Measurements from ENCODE around the gene ASPSCR1. TPM values are rescaled to one million over a fixed set of nuclear protein-coding genes. Genes with fewer than 3 reads are reported as not detected.

The ASPSCR1 gene
- total RNA-seq, 2 donors from 2014 or later: 16.9 to 24.4 TPM

DNA sequence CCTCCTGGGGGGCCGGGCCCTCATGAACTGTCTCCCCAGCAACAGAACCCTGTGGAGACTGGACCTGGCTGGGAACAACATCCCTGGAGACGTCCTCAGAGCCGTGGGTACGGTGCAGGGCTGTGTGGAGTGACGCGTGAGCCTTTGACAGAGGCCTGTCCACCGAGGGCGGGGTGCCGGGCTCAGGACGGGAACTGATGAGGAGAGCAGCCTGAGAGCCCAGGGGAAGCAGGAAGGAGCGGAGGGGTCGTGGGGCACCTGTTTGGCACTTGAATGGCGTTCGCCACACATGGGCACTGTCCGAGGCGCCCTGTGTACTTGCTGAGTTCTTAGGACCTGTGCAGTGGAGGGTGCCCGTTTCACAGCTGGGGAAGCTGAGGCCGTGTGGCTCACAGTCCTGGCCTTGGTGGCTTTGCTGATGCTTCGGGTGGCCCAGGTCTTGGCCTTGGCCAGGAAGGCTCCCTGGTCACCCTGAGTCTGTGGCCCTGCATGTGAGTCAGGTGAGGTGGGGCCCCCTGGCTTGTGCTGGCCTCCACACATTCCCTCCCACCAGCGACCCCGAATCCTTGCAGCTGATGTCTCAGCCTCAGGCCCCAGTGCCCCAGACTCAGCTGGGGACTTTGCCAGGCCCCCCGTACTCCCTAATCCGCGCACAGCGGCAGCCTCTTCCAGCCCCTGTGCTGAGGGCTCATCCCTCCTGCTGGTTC lies 48.1 kb downstream of the ASPSCR1 start:
- intact Hi-C loops (cut with DNase I): no loop called here
- ATAC-seq (no peak), DNase-seq (no peak)

DNA sequence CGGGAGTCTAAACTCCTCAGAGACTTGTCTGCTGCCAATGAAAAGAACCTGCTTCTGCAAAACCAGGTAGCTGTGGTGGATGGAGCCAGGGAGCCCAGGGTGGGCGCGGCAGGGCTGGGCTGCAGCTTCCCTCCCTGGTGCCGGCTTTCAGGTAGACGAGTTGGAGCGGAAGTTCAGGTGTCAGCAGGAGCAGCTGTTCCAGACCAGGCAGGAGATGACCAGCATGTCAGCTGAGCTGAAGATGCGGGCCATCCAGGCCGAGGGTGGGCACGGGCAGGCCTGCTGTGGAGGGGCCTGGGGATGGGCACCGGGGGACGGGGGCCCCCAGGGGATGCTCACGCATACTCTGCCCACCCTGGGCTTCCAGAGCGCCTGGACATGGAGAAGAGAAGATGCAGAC lies 50.8 kb downstream of the ASPSCR1 start:
- no peak for DNase-seq
- intact Hi-C loops (cut with DNase I): no loop called here
- ATAC-seq: no peak

DNA sequence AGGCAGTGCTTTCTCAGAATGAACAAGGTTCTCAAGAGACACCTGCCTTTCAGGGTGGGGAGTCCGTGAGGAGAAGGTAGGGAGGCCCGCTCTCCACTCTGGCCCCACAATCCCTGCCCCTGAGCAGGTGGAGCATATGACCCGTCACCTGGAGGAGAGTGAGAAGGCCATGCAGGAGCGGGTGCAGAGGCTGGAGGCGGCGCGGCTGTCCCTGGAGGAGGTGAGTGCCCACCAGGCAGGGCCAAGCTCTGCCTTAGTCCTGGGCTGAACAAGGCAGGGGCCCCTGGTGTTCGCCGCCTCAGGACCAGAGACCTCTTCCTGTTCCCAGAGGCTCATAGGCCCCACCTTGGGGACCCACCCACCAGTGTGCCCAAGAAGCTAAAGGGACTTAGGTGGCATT lies 51.5 kb downstream of the ASPSCR1 start:
- ATAC-seq (no peak), DNase-seq (no peak)
- intact Hi-C loops (cut with DNase I): no loop called here

DNA sequence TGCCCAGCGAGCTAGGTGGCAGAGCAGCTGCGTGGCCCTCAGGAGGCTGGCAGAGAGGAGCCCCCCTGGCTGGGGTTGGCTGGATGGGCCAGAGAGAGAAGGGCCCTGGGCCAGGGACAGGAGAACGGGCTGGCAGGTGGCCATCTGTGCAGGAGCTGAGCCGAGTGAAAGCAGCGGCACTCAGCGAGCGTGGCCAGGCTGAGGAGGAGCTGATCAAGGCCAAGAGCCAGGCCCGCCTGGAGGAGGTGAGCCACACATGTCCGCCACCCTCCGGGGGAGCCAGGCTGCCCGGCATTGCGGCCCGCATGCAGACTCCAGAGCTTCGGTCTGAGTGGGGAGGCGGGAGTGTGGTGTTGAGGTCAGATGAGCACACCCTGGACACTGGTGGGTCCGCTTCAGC lies 52.0 kb downstream of the ASPSCR1 start:
- ATAC-seq: no peak

DNA sequence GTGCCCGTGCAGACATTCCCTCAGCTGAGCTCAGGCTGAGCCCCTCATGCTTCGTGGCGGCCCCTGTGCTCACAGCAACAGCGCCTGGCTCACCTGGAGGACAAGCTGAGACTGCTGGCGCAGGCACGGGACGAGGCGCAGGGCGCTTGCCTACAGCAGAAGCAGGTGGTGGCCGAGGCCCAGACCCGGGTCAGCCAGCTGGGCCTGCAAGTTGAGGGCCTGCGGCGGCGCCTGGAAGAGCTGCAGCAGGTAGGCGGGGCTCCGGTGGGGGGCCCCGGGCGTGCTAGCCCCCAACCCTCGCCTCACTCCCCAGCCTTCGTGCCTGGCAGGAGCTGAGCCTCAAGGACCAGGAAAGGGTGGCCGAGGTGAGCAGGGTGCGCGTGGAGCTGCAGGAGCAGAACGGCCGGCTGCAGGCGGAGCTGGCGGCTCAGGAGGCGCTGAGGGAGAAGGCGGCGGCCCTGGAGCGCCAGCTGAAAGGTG lies 52.6 kb downstream of the ASPSCR1 start:
- intact Hi-C loops (cut with DNase I): loop anchor here (1.0 to 2.0 kb wide), 2 partner anchors 124 to 125 kb away; no protein-coding TSS in a partner anchor
- ATAC-seq (peak; percentile 0 to 1), DNase-seq (no peak)

More for the DNA sequence above, 52.0 kb downstream of the ASPSCR1 start:
- no peak for DNase-seq
- intact Hi-C loops (cut with DNase I): no loop called here

DNA sequence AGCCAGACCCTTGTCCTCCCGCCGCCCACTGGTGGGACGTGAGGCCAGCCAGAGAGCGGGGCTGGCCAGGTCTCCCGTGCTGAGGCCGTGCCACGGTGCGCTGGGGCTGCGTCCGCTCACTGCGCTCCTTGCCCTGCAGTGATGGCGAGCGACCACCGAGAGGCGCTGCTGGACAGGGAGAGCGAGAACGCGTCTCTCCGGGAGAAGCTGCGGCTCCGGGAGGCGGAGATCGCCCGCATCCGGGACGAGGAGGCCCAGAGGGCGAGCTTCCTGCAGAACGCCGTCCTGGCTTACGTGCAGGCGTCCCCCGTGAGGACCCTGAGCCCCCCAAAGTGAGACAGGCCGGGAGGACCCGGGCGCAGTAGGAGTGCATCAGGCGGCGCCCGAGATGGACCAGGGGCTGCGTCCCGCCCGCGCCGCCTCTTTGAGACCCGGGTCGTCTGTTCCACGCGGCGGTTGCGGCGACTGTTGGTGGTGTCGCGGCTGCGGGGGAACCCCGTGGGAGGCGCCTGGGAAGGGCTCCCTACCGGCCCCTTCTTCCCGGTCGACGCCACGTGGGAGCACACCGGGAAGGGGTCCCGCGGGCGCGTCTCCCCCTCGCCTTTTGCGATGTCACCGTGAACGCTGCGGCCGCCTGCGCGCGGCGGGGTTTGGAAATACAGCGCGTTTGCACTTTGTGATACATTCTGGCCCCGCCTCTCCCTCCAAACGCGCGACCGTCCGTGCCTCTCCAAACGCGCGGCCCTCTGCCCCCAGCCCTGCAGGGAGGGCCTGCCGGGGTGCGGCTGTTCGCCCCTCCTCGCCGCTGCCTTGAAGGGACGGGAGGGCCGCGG lies 53.3 kb downstream of the ASPSCR1 start:
- ATAC-seq (peak; percentile 82 to 86), DNase-seq (peak; percentile 87)
- intact Hi-C loops (cut with DNase I): loop anchor here (1.0 to 2.0 kb wide), 2 partner anchors 124 kb away; no protein-coding TSS in a partner anchor

DNA sequence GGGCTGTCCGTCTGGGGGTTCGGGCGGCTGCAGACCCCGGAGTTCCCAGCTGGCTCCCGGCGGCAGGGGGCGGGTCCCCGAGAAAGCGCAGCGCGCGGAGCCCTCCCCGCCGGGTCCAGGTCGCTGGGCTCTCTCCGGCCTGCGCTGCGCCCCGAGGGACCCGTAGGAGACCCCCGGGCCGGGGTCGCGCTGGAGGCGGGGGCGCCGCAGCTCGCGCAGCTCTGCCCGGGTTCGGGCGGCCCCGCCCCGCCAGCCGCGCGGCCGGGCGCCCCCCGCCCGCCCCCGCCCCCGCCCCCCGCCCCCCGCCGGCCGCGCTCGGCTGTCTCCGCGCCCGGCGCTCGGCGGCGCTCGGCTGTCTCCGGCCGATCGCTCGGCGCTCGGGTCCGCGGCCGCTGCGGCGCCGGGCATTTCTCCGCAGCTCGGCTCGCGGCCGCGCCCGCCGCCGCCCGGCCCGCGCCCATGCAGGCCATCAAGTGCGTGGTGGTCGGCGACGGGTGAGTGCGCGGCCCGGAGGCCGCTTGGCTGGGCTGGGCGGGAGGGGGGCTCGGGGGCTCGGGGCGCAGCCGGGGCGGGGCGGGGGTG lies 54.0 kb downstream of the ASPSCR1 start, which contains the start of gene RAC3:
TSS of gene RAC3 (plus strand) at position 376 of the 582 bp plus-strand sequence. CDS start at position 460, 84 bp downstream.
- DNase-seq: no peak
- intact Hi-C loops (cut with DNase I): loop anchor here in 1 of 2 donors (2.0 kb wide), 1 partner anchor 123 kb away; no protein-coding TSS in a partner anchor

DNA sequence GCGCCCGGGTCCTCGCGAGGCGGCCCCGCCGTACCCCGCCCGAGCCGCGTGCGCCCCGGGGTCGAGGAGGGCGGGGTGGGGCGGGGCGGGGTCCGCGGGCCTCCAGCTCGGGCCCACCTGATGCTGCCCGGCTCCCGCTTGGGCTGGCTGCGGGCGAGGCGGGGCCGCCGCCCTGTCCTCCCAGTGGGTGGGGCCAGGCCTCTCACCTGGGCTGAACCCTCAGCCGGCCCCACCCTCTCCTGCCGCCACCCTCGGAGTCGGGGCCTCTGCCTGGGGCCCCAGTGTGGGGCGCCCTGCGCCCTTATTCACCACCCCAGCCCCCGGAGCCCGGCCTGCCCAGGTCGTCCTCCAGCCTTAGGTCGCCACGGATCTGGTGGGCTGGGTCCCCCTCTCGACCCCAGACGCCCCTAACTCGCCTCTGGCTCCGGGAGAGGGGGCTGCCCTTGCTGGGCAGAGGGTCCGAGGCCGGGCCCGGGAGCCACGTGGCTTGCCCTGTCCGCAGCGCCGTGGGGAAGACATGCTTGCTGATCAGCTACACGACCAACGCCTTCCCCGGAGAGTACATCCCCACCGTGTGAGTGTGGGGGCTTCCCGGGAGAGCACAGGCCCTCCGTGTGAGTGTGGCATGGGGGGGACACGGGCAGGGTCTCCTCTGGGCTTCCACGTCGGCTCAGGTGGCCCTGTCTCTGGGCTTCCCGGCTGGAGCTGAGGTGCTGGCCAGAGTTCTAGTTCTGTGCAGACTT lies 54.6 kb downstream of the ASPSCR1 start:
- ATAC-seq: peak; percentile 3 to 5
- intact Hi-C loops (cut with DNase I): loop anchor here in 1 of 2 donors (2.0 kb wide), 1 partner anchor 123 kb away; no protein-coding TSS in a partner anchor
- DNase-seq: no peak

More for the DNA sequence above, 54.0 kb downstream of the ASPSCR1 start, which contains the start of gene RAC3:
- ATAC-seq: peak; percentile 1 to 12

DNA sequence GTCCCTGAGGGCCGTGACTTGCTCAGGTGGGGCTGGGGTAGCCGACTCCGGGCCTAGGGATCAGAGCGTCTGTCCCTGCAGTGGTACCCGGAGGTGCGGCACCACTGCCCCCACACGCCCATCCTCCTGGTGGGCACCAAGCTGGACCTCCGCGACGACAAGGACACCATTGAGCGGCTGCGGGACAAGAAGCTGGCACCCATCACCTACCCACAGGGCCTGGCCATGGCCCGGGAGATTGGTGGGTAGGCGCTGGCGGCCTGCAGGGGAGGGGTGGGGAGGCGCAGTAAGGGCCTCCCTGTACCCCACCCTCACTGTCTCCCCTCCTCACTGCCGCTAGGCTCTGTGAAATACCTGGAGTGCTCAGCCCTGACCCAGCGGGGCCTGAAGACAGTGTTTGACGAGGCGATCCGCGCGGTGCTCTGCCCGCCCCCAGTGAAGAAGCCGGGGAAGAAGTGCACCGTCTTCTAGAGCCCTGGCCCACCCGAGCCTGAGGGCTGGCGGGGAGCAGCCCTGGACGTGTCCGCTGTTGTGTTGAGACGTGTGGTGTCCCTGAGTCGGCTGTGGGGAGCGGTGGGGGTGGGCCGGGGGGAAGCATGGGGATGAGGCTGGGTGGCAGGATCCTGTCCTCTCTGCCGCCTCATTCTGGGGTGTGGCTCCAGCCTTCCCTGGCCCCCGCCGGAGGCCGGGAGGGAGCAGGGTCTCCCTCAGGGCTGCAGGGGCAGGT lies 56.1 kb downstream of the ASPSCR1 start:
- intact Hi-C loops (cut with DNase I): no loop called here
- DNase-seq (no peak), ATAC-seq (no peak)

DNA sequence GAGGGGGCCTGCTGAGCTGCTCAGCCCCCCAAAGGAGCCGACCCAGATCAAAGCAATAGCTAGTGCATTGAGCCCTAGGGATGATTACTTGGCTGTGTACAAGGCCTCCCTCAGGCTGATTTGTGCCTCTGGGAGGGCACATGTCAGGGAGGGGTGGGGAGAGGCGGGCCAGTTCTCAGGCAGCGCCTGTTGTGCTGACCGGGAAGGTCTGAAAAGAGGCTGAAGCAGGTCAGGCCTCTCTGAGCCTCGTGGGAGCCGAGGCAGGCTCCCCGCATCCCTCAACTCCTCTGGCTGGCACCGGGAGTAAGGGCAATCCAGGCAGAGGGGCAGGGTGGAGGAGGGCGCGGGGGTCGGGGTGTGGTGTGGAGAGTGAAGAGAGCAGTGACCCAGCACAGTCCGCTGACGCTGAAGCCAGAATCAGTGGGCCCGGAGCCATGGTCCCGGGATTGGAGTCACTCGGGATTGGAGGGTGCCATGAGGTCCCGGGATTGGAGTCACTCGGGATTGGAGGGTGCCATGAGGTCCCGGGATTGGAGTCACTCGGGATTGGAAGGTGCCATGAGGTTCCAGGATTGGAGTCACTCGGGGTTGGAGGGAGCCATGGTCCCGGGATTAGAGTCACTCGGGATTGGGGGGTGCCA lies 57.1 kb downstream of the ASPSCR1 start:
- ATAC-seq: no peak
- no peak for DNase-seq
- intact Hi-C loops (cut with DNase I): loop anchor here in 1 of 2 donors (5.0 kb wide), 1 partner anchor 63 kb away; the partner anchor contains the start of gene FASN

DNA sequence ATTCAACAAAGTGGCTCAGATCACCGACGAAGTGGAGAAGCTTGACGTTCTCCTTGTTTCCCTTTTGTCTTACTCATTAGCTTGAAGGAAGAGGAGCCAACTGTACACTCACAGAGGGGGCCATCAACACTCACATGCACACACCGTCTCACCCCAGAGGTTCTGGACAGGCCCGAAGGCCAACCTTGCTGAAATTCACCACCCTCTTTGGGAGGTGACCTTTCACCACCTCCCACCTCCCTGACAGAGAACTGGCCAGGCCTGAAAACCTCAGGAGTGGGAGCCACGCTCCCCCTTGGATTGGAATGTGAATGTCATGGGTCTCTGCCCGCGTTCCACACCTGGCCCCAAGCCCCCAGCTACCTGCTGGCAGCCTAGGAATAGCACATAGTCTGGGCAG lies 58.1 kb downstream of the ASPSCR1 start:
- ATAC-seq (no peak), DNase-seq (no peak)
- intact Hi-C loops (cut with DNase I): loop anchor here in 1 of 2 donors (5.0 kb wide), 1 partner anchor 62 kb away; the partner anchor contains the start of gene FASN

DNA sequence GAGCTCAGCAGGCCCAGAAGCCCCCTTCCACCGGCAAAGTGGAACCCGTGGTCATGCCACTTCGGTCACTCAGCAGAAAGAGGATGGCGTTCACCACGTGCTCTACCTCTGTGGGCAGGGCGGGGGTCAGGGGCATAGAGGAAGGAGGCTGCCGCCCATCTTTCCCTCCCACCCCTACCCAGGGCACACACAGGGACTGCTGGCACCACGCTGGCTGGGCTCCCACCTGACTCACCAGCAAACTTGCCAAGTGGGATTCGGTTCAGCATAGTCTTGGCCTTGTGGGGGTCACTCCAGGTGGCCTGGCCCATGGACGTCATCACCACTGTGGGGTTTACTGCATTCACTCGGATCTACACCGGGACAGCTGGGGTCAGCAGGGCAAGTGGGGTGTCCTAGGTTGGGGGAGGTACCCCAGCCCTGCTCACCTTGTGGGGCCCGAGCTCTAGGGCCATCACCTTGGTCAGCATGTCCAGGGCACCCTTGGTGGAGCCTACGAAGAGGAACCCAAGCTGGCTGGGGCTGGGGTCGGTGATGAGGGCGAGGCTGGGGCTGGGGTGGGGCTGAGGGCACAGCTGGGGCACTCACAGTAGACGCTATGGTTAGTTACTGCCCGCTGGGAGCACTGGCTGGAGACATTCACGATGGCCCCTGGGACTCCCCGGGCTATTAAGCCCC lies 58.7 kb downstream of the ASPSCR1 start:
- no peak for DNase-seq
- ATAC-seq: no peak
- intact Hi-C loops (cut with DNase I): loop anchor here in 1 of 2 donors (5.0 kb wide), 1 partner anchor 61 kb away; the partner anchor contains the start of gene FASN

DNA sequence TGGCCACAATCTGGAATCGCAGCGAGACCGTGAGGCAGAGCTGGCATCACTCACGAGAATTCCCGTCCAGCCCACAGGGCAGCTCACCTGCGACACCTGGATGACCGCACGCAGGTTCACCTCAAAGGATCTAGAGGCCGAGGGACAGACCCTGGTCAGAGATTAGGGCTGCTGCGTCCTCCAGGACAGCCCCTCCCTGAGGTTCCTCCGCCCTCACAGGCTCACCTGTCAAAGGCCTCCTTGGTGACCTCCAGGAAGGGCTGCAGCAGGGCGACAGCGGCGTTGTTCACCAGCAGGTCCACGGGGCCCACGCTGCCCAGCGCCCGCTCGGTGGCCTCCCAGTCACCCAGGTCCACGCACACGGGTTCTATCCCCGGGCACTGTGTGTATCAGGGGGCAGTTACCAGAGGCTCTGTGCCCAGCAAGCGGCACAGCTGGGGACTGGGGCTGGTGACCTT lies 59.2 kb downstream of the ASPSCR1 start:
- no peak for DNase-seq
- intact Hi-C loops (cut with DNase I): loop anchor here in 1 of 2 donors (5.0 kb wide), 1 partner anchor 61 kb away; the partner anchor contains the start of gene FASN
- ATAC-seq: no peak

DNA sequence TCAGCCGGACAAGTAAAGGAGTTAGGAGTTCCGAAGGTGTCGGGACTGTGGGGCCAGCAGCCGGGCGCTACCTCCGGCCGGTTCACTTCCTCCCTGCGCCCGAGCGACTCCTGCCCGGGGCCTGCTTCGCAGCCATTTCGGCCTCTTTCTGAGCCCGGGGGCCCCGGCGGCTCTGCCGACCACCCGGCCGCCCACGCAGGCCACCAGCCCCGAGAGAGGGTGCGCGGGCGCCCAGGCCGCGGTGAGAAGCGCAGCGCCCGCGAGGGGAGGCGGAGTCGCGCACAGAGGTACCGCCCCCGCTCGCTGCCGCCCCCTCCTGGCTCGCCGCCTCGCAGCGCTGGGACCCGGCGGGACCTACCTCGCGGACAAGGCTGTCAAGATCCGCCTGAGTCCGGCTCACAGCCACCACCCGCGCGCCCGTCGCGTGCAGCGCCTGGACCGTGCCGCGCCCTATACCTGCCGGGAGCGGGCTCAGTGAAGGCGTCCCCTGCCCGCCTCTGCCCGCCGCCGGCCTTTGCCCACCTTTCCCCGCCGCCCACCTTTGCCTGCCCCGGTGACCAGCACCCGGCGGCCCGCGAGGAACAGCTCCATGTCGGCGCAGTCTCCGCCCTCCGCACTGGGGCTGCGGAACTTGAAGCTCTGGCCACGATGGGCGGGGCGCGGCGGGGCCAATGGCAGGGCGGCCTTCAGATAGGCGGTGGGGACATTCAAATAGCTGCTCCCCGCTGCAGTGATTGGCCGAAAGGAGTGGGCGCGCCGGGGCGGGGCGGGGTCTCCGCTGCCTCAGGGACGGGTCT lies 59.9 kb downstream of the ASPSCR1 start, which contains the start of gene DCXR:
TSS of gene DCXR (minus strand) at position 606 of the 797 bp plus-strand sequence. CDS start at position 591, 15 bp downstream.
- ATAC-seq: peak; percentile 97 to 98
- DNase-seq: peak; percentile 98
- intact Hi-C loops (cut with DNase I): loop anchor here in 1 of 2 donors (5.0 kb wide), 1 partner anchor 60 kb away; the partner anchor contains the start of gene FASN

DNA sequence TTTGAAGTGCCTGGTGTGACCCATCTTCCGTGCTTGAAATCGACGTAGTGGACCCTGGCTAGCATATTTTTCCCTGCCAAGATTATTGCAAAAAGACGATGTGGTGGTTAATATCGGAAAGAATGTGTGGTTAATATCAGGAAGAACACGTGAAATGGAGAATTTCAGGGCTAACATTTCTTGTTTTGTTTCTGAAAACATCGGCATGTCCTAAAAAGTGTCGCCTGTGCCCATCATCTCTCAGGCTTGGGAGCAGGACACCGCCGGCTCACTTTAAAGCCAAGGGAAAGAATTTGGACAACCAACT lies 60.4 kb downstream of the ASPSCR1 start:
- intact Hi-C loops (cut with DNase I): loop anchor here in 1 of 2 donors (5.0 kb wide), 1 partner anchor 59 kb away; the partner anchor contains the start of gene FASN
- no peak for ATAC-seq
- DNase-seq: no peak
